Measurements from ENCODE around the gene TET2.

TET2 gene

DNA sequence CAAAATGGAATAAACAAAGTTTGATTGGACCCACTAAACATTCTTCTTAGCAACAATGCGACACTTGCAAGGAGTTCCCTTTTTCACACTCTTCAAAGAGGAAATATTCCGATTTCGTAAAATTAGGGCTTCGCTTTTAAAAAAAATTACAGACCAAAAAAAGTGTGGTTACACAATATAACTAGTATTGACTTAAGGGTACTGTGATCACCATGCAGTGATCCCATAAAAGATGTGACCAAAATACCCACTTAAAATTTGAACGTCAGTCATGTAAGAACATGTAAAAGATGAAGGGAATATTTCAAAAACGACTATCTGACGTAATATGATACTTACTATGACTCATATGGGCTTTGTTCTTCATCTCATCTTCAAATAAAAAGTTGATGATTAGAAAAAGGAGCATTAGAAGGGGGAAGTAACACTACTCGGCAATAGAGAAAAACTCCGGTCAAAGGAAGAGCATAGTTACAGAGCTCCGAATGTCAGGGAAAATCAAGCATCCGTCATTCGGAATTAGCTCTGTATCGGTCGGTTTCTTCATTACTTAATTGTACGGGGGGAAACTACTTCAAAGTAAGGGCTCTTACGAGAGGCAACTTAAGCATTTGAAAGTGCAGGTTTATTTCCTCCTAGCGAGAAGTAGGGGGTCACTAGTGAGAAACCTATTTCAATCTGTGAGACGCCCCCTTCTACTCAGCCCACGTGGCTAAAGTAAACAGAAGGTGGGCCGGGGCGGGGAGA, 1.3 kb upstream of the TET2 start:
- DNase-seq: peak; percentile 21

DNA sequence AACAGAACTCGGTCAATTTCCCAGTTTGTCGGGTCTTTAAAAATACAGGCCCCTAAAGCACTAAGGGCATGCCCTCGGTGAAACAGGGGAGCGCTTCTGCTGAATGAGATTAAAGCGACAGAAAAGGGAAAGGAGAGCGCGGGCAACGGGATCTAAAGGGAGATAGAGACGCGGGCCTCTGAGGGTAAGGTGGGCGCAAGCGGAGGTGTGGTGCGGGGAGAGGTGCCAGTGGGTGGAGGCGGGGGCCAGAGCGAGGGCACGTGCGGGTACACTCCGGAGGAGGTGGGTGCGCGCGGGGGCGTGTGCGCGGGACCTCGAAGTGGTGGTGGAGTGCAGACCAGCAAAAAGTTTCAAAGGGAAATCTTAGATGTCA, 787 bp upstream of the TET2 start:
- peak; percentile 51 for DNase-seq

DNA sequence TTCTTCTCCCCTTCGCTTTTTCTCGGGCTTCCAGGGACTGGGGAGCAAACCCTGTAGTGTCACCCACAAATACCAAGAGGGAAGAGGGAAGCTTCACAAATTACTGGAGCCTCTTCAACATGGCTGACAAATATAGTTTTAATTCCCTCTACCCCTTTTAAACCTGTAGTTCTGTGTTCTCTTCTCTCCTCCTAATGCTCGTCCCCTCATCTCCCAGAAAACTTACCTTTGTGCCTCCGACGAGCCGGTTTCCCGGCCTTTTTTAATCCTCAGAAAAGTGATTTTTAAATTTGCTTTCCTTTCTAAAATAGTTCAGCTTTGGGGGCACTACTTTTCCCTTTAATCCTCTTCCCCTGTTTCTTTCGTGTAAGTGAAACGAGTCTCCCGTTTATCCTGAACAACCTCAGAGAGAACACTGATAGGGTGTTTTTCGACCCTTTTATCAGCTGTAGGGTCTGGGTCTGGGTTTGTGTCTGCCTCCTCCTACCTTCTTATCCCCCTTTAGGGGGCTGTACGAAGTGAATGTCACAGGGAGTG, 408 bp downstream of the TET2 start:
- DNase-seq: no peak

DNA sequence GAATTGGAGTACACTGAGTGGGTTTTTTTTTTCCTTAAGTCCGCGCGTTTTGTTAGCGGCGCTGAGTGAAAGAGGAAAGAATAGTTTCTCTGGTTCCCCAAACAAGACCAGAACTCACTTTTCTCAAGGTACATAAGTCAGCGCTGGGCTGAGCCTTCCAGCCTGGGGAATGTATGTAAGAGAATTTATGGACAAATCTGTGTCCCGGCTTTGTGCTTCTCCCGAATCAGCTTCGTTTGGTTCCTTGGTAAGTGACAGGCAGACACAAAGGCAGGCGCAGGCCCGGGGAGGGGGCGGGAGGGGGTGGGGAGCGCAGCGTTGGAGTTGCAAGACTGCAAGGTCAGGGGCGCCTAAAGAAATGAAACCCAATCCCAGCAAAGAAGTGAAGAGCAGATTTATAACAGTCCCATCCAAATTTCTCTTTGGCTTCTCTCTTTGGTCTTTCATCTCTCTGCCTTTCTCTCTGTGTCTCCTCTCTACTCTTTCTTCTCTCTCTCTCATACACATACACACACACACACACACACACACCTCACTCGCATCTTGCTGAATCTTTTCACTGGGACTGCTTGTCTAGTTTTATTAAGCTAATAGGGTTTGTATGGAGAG, 981 bp downstream of the TET2 start:
- peak; percentile 76 for DNase-seq

DNA sequence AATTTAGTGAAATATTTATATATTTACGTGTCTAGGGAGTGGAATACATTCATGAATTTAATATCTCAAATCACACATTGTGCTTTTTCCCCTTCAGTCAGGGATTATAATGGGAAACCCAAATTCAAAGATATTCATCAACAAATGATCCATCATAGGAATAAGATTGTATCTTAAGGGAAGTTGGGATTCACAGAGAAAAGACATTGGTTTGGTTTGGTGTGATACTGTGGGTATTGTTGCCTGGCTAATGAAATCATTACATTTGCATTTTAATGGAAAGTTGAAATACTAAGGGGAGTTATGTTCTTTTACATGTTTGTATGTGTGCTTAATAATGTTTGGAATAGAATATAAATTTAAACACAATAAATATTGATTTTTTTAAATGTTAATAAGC, 1.7 kb downstream of the TET2 start:
- DNase-seq: peak; percentile 18

DNA sequence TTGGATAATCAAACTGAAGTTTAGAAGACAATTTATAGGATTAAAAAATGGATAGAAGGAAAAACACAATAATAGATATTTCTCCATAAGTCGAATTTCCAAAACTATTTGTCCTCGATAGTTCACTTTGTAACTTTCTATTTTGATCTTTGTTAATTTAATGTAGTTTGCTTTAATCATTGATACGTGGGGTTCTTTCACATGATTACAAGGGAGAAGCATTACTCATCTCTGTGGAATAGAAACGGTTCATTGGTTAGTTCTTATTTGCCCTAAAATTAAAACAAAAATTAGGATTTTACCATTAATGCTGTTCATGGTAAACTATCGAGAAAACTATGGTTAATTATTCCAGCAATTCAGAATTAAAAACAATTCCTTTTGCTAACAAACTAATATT, 2.1 kb downstream of the TET2 start:
- DNase-seq: no peak

DNA sequence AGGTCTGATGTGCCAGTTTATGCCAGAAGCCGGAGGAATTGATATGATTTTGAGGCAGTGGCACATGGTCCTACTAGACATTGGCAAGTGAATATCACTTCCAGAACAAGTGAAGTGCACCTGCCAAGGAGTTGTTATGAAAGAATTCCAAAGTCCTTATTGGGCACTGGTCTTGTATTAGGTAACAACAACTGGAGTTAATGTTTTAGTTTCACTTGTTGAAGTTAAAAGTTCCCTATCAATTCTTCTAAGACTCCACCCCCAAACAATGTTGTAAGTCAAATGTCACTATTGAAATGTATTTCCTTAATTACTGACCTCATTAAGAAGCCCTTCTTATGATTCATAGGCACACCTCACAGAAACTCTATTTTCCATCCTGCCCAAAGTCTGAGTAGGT, 3.1 kb downstream of the TET2 start:
- DNase-seq: peak; percentile 3

DNA sequence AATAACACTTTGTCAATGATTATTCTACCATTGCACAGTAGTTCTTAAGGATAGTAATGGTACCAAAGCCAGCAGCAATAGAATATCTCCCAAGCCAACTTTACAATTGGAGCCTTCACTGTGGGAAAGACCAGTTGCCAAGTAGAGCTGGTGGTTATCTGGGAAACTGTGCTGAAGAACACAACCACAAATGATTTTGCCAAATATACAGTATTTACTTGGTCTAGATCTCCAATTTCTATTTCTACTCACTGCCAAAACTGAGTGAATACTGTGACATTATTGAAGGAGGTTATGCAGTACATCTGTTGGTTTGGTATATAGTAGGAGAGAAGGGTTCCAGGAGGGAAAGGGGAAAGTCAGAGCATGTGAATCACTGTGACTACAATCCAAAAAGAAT, 3.8 kb downstream of the TET2 start:
- no peak for DNase-seq

DNA sequence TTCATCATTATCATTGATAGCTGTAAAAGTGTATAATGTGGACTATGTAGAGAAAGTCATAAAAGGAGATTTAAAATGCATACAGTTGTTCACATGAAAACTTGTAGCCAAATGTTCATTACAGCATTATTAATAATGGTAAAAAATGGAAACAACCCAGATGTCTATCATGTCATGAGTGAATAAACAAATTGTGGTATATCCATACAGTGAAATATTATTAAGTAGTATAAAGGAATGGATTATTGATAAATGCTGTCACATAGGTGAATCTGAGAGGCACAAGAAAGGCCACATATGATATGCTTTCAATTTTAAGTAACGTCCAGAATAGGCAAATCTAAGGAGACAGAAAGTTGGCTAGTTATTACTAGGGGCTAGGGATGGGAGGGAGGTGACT, 7.1 kb downstream of the TET2 start:
- no peak for DNase-seq

DNA sequence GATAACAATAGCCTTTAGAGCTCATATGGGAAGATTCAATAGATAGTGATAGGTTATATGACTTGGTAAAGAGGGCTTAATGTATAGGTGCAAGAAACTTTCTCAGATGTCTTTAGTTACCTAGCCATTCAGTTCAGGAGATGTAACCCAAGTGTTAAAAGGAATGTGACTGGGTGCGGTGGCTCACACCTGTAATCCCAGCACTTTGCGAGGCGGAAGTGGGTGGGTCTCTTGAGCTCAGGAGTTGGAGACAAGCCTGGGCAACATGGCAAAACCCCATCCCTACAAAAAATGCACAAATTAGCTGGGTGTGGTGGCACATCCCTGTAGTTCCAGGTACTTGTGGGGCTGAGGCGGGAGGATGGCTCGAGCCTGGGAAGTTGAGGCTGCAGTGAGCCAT, 7.9 kb downstream of the TET2 start:
- no peak for DNase-seq

DNA sequence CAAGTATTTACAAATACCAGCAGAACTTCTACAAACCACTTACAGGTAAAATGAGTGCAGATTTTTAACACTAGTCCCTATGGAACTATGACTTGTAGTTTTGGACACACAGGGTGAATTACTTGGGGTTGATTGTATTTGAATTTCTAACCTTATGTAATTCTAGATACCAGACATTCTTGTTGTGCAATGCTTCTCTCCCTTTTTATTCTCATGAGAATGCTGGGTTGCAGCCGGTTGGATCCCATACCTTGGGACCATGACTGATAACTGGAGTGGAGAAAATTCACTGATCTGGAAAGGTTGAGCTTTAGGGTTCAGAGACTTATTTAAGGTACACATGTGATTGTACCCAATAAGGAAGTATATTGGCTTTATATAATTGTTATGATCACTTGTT, 8.8 kb downstream of the TET2 start:
- DNase-seq: no peak

DNA sequence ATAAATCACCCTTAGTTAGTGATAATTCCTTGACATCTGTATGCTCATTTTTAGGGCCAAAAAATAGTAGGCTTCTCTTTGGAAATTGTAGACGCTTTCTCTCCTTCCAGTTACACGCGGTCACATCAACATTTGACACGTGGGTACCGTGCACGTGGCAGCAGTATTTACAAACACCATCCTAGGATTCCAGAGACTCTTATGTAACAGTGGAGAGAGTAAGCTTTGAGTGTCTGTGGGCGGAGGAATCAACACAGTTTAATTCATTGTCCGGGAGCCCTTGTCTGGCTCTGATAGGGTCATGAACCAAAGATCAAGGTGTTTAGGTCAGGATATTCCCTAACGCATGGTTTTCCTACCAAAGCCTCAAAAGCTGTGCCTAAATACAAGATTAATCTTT, 12.2 kb downstream of the TET2 start:
- no peak for DNase-seq

DNA sequence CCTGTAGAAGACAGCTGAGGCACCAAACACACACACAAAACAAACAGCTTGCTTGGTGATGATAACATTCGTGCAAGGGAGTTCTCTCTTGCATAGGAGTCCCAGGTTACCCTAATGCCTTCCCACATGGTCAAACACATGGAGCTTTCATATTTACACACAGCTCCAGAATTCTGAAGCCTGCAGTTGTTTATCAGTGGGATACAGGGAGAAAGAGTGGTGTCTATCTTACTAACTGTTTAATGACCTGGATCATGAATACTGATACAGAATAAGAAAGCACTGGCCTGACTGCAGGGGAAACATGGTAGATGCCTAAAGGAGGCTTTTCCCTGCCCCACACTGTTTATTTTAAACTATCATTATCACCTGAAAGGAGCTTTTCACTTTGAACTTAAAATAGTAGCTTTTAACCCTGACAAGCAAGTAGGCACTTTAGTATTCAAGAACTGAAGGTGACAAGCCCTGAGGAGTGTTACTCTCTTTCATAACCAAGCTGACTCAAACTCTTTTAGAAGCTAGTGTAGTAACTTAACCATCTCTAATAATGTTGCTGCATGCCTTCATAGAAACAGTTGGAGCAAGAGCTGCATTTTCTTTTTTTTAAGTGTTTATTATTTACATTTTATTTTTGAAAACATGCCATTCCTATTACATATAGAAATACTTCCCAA, 15.6 kb downstream of the TET2 start:
- DNase-seq: peak; percentile 5

DNA sequence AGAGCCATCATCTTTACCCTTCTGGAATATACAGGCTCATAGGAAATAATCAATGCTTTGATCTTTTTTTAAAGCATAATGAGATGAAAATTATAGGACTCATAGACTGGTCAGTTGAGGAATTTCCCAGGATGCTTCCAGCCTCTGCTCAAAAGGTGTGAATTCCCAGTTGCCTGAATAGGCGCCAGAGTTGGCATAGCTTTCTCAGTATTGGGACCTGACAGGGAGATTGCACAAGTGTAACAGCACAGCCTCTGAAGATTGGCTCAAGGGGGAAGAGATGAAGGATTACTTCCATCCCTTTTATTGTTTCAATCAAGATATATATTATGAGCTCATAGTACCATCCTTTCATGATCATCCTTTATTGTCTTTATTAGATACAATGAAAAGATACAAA, 17.9 kb downstream of the TET2 start:
- DNase-seq: no peak

DNA sequence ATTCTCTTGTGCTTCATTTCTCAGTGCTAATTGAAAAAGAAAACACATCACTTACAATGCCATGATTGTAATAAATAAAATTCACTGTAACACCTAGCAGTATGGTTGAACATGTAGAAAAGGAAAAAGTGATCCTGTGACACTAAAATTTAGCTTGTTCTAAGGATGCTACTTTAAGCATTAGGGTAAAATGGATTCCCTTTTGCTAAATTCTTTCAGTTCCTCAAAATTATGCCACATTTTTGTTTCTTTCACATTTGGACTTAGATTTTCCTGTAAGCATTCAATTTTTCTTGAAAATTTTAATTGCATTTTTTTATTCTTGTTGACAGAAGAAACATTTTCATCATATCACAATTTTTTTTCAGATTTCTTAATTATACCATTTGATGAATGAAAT, 19.4 kb downstream of the TET2 start:
- DNase-seq: no peak

DNA sequence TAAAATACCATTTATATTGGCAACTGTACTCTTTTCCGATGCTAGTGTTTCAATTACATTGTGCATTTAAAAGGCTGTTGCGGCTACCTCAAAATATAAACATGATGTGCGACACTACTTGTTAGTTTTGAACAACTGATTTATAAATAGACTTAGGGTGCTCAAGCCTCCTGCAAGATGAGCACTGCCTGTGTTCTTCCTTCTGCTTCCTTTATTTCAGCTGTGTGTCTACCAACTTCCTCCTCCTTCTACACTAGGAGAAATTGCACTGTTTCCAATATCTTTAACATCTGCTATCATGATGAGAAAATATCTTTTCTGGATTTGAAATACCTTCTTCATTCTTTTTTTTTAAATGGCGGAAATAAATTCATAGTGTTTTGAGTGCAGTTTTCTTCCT, 24.0 kb downstream of the TET2 start:
- DNase-seq: no peak

DNA sequence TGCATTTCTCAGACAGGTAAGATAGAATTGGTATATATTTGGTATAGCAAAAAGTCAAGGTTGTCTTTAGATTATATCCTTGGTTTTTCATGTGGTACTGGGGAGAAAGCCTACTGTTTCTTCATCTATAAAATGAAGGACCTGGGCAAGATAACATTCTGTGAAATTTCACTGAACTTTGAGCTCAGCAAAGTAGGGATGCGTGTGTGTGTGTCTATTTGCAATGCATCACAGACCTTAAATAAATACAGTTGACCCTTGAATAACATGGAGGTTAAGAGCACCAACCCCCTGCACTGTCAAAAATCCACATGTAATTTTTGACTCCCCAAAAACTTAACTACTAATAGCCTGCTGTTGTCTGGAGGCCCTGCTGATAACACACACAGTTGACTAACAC, 25.2 kb downstream of the TET2 start:
- DNase-seq: no peak

DNA sequence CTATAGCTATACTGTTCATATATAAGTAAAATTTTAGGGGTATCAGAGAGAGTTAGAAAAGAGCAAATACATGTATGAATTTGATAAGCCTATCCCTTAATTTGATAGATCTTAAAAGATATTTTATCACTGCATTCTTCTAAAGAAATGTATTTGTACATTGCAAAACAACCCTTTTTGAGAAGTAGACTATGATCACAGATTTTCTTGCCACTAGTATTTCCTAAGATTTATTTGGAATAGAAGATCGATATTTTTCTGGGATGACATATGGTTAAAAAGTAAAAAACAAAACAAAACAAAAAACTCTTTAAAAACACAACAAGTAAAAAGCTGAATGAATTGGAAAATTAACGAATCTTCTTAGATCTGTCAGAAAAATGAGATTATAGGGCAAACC, 27.4 kb downstream of the TET2 start:
- no peak for DNase-seq

DNA sequence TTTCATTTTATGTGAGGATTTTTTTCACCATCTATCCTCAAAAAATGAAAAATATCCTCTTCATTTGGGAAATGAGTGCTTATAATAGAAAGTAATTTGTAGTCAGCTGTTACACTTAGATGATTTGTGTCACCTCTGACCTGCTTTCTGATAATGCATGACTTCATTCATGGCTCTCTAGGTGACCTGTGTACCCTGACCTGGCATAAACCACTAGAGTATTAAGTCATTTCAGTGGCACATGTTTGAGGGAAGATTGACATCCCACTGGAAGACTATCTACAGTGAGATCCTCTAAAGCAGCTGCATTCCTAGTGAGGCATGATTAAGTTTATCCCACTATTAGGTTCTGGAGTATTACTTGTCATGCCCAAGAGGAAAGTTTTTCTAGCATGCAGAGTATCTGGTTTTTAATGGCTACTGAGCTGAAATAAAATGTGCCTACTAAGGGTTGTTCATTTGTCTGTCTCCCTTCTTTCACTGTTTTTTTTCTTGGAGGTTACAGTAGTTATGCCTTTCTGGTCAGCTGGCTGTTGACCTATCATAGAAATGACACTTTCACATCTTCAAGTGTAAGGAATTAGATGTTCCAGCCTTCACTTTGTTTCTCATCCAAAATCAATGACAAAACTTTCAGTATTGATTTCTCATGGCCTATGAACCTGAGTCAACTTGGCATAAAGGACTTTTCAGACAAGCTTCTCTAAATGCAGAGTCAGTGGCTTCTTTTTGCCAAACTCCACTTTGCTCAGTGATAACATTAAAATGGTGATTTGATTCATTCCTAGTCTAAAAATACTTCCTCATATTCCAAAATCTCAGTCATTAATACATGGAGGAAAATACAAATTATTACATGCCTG, 33.1 kb downstream of the TET2 start:
- DNase-seq: no peak

DNA sequence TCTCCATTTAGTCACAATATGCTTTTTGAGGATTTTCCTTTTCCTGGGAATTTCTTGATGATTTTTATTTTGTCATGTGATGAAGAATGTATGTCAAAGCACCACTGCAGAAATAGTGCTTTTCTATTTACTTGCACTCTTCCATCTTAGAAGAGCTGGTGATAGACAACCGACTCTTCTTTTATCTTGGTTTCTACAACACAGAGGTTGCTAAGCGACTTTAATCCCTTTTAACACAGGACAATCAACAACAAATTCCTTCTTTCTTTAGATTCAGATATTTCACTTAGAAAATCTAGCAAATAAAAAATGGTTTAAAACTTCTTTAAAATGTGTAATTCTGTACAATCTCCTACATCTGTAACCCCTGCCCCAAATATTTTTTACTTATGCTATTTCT, 34.6 kb downstream of the TET2 start:
- DNase-seq: no peak

DNA sequence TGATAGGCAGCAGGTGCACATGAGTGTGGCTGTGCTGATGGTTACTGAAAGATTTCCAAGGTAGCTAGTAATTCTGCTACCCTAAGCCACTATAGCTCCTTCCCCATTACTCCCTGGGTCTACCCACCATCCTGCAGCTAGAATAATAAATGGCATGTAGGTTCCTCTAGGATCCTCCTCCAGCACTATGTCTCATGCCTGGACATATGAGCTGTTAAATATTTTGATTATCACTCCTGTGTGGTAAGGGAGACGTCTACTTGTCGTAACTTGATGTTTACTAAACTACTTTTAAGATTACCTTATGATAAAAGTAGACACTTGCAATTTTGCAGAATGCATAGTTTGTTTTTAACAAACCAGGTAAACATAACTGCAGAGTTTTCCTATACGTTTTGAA, 35.5 kb downstream of the TET2 start:
- peak; percentile 8 for DNase-seq

DNA sequence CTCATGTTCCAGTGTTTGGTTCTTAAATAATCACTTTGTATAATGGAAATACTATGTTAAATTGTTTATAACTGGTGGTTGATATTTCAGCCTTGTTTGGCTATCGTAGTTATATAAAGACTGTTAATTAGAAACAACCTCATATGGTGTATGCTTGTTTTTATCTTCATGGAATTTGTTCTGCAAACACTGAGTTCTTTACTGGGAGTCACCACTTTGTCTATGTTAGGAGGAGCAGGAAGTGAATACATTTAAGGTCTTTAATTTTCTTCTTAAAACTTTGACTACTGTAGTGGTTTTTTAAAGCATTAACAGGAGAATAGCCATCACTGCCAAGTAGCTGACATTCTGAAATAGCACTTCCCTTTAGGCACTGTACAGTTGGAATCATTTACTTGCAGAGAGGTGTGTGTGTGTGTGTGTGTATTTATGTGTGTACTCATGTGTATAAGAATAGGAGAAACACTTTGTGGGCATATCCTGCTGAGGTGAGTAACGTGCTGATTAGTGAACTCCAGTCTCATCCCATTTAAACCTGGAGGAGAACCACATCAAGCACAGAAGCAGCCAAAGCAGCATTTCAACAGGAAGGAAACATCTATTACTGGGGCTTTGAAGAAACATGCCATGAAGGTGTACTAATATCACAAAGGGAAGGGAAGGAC, 37.8 kb downstream of the TET2 start:
- peak; percentile 62 for DNase-seq

DNA sequence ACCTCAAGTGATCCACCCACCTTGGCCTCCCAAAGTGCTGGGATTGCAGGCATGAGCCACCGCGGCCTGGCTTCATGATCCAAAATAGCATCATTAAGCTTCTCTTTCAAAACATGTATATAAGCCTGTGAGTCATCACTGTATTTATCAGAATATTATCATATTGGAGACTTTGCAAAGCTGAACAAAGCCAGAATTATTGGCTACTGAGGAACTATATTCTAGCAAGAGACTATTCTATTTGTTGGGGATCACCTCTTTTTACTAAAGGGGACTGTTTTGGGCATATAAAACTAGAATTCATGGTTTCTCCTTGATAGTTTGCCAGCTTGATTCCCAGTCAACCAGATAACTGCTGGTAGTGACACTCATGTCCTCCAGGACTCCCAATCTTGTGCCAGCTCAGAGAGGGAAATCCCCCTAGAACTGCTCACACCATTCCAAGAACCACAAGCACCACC, 40.1 kb downstream of the TET2 start:
- no peak for DNase-seq
